Tibial artery (tissue), 4 donors: ENCODE measurements around the gene WNT3A.

Source experiments
- DNase-seq, 2 donors: peaks; one replicate each; pipeline ENCODE4 v3.0.0-alpha.2; 2019
- H3K27ac ChIP-seq, 2 donors: fragments of 200-600 bp; sonication (generic) in 1 of 2; 1 replicate in 1 of 2; 2 replicates in 1 of 2; pipeline ENCODE4 v1.5.1; 2018 to 2019; ENCODE audit warnings: mild to moderate bottlenecking in 1 of 2
- H3K27me3 ChIP-seq, 2 donors: fragments of 200-600 bp; sonication (generic) in 1 of 2; one replicate each; pipeline versions ENCODE4 v1.5.1 to v1.6.0; 2016 to 2019
- H3K36me3 ChIP-seq, 3 donors: fragments of 200-600 bp; sonication (generic) in 2 of 3; one replicate each; pipeline ENCODE4 v1.5.1; 2016 to 2019; ENCODE audit warnings: mild to moderate bottlenecking in 2 of 3
- H3K4me1 ChIP-seq, 4 donors: fragments of 200-600 bp; sonication (generic) in 2 of 4; 1 replicate in 3 of 4; 2 replicates in 1 of 4; pipeline ENCODE4 v1.5.1; 2016 to 2019
- H3K4me3 ChIP-seq, 2 donors: fragments of 200-600 bp; sonication (generic) in 1 of 2; 1 replicate in 1 of 2; 2 replicates in 1 of 2; pipeline ENCODE4 v1.5.1; 2018 to 2019; ENCODE audit warnings: mild to moderate bottlenecking in 2 of 2
- H3K9me3 ChIP-seq, 3 donors: fragments of 200-600 bp; sonication (generic) in 1 of 3; one replicate each; pipeline ENCODE4 v1.5.1; 2016 to 2019
- CTCF ChIP-seq, 2 experiments: fragments of 200-600 bp in 1 of 2; fragments of 450-650 bp in 1 of 2; IDR thresholded peaks; one replicate each; pipeline ENCODE4 v1.5.1; 2017 to 2019; ENCODE audit warnings: antibody characterized with exemption in 2 of 2, mild to moderate bottlenecking in 1 of 2, moderate library complexity in 1 of 2
- intact Hi-C: fragments of 100-400 bp; cut with DNase I; formaldehyde crosslinking; loops from one replicate; pipeline ENCODE4 v1.15.0; 2023; ENCODE audit warnings: low total_unique reads

The WNT3A gene

GRCh38 chr1:228059634-228060457, 53.0 kb downstream of the WNT3A start:
- Histone ChIP-seq H3K9me3 (no peaks in the 10 kb centered on the region), H3K27me3 (peaks cover 3 to 70% of the 10 kb centered on the region in 2 donors), H3K27ac (no peak overlapping the region), H3K4me1 (peaks cover 0 to 23% (median 17%) of the 10 kb centered on the region in 4 donors), H3K4me3 (no peak overlapping the region), H3K36me3 (no peaks in the 10 kb centered on the region)
- intact Hi-C loops = no loop called here
- peak in 1 of 2 donors; percentile 60 for DNase-seq
- no peak for TF ChIP-seq CTCF (IDR thresholded peaks at IDR 0.05)

- Histone ChIP-seq H3K9me3 (no peaks in the 10 kb centered on the region), H3K27ac (no peak overlapping the region), H3K36me3 (no peaks in the 10 kb centered on the region), H3K4me1 (peaks cover 0 to 23% (median 17%) of the 10 kb centered on the region in 4 donors), H3K27me3 (peaks cover 3 to 78% of the 10 kb centered on the region in 2 donors), H3K4me3 (no peak overlapping the region)
- TF ChIP-seq CTCF (IDR thresholded peaks at IDR 0.05) = no peak
- intact Hi-C loops = no loop called here
- peak in 1 of 2 donors; percentile 60 for DNase-seq
These were observed 53.8 kb downstream of the WNT3A start for GRCh38 chr1:228060458-228061190.

GRCh38 chr1:228061411-228062084, 54.8 kb downstream of the WNT3A start:
- Histone ChIP-seq H3K4me1 (peaks cover 0 to 23% (median 17%) of the 10 kb centered on the region in 4 donors), H3K27ac (no peak overlapping the region), H3K36me3 (no peaks in the 10 kb centered on the region), H3K9me3 (no peaks in the 10 kb centered on the region), H3K27me3 (peaks cover 3 to 87% of the 10 kb centered on the region in 2 donors), H3K4me3 (no peak overlapping the region)
- peak in 1 of 2 donors; percentile 52 for DNase-seq
- intact Hi-C loops = no loop called here
- TF ChIP-seq CTCF (IDR thresholded peaks at IDR 0.05) = no peak

GRCh38 chr1:228062085-228062791, 55.4 kb downstream of the WNT3A start:
- Histone ChIP-seq H3K9me3 (no peaks in the 10 kb centered on the region), H3K4me3 (no peak overlapping the region), H3K27me3 (peaks cover 3 to 94% of the 10 kb centered on the region in 2 donors), H3K4me1 (peaks cover 0 to 23% (median 17%) of the 10 kb centered on the region in 4 donors), H3K27ac (no peak overlapping the region), H3K36me3 (no peaks in the 10 kb centered on the region)
- peak in 1 of 2 donors; percentile 59 for DNase-seq
- TF ChIP-seq CTCF (IDR thresholded peaks at IDR 0.05) = no peak
- intact Hi-C loops = no loop called here

- no peak for DNase-seq
- no peak overlapping the region for H3K4me3 ChIP-seq
- TF ChIP-seq CTCF (IDR thresholded peaks at IDR 0.05) = no peak
- H3K4me1 ChIP-seq = peaks cover 0 to 23% (median 17%) of the 10 kb centered on the region in 4 donors
- intact Hi-C loops = no loop called here
- no peaks in the 10 kb centered on the region for H3K36me3 ChIP-seq
- H3K27me3 ChIP-seq = peaks cover 3 to 99% of the 10 kb centered on the region in 2 donors
- H3K9me3 ChIP-seq = no peaks in the 10 kb centered on the region
- H3K27ac ChIP-seq = no peak overlapping the region
These were observed 56.0 kb downstream of the WNT3A start for GRCh38 chr1:228062812-228063211.
